Neural crest cell (in vitro differentiated cells): ENCODE results near the gene CHRM2. TPM values are rescaled to one million over a fixed set of nuclear protein-coding genes. Genes with fewer than 3 reads are reported as not detected.

Experiments used
- DNase-seq: peaks from one replicate; pipeline ENCODE4 v3.0.0; 2021; ENCODE audit warnings: low read depth, mixed read lengths, low spot score
- H3K27ac Mint-ChIP-seq: one replicate; pipeline ENCODE4 v1.8.0; 2021; ENCODE audit warnings: mild to moderate bottlenecking, mixed read lengths; ENCODE audit not compliant: unreplicated experiment
- H3K27me3 Mint-ChIP-seq: 2 replicates; pipeline ENCODE4 v1.8.0; 2021; ENCODE audit warnings: low read depth, mild to moderate bottlenecking, mixed read lengths
- H3K36me3 Mint-ChIP-seq: 2 replicates; pipeline ENCODE4 v1.8.0; 2021; ENCODE audit warnings: low read depth, mild to moderate bottlenecking, mixed read lengths
- H3K4me1 Mint-ChIP-seq: 2 replicates; pipeline ENCODE4 v1.8.0; 2021; ENCODE audit warnings: mixed read lengths
- H3K4me3 Mint-ChIP-seq: one replicate; pipeline ENCODE4 v1.8.0; 2021; ENCODE audit warnings: mild to moderate bottlenecking, mixed read lengths
- H3K9me3 Mint-ChIP-seq: 2 replicates; pipeline ENCODE4 v1.8.0; 2021; ENCODE audit warnings: mixed read lengths
- CTCF ChIP-seq: fragments of 200-600 bp; sonication (generic); conservative IDR thresholded peaks from 2 replicates; pipeline ENCODE4 v1.5.0; 2021; ENCODE audit warnings: antibody characterized with exemption, mild to moderate bottlenecking
- total RNA-seq: library from RNA; stranded (reverse); gene quantifications from 2 replicates; pipeline ENCODE4 v1.2.1, GENCODE V29; 2021

CHRM2 gene
- total RNA-seq, 1 donor from 2014 or later: 0.14 TPM

- DNase-seq: peak; percentile 4
- Mint-ChIP-seq H3K27me3 (peaks cover 85% of the 10 kb centered on the region), H3K36me3 (no peaks in the 10 kb centered on the region), H3K4me1 (peaks cover 20% of the 10 kb centered on the region), H3K4me3 (peak overlapping the region; percentile 85), H3K27ac (no peak overlapping the region), H3K9me3 (no peaks in the 10 kb centered on the region)
- no peak for TF ChIP-seq CTCF
Observed at GRCh38 chr7:136869991-136870865, 1.8 kb downstream of the CHRM2 start.

- peak; percentile 32 for DNase-seq
- Mint-ChIP-seq H3K27me3 (peaks cover 81% of the 10 kb centered on the region), H3K4me1 (peaks cover 20% of the 10 kb centered on the region), H3K9me3 (no peaks in the 10 kb centered on the region), H3K27ac (no peak overlapping the region), H3K36me3 (no peaks in the 10 kb centered on the region), H3K4me3 (peak overlapping the region; percentile 85)
- peak; percentile 10 for TF ChIP-seq CTCF
Observed at GRCh38 chr7:136870866-136871487, 2.5 kb downstream of the CHRM2 start.

- peaks cover 55% of the 10 kb centered on the region for H3K27me3 Mint-ChIP-seq
- no peak overlapping the region for H3K4me3 Mint-ChIP-seq
- no peak for DNase-seq
- H3K27ac Mint-ChIP-seq: no peak overlapping the region
- no peaks in the 10 kb centered on the region for H3K9me3 Mint-ChIP-seq
- H3K4me1 Mint-ChIP-seq: peaks cover 8% of the 10 kb centered on the region
- TF ChIP-seq CTCF: peak; percentile 65
- H3K36me3 Mint-ChIP-seq: no peaks in the 10 kb centered on the region
Observed at GRCh38 chr7:136874393-136875032, 6.1 kb downstream of the CHRM2 start.

GRCh38 chr7:136877509-136877908 lies 9.1 kb downstream of the CHRM2 start:
- H3K27ac Mint-ChIP-seq: no peak overlapping the region
- TF ChIP-seq CTCF: no peak
- no peak overlapping the region for H3K4me3 Mint-ChIP-seq
- peaks cover 25% of the 10 kb centered on the region for H3K27me3 Mint-ChIP-seq
- no peaks in the 10 kb centered on the region for H3K36me3 Mint-ChIP-seq
- no peaks in the 10 kb centered on the region for H3K4me1 Mint-ChIP-seq
- no peaks in the 10 kb centered on the region for H3K9me3 Mint-ChIP-seq
- DNase-seq: no peak

- H3K4me3 Mint-ChIP-seq: no peak overlapping the region
- H3K4me1 Mint-ChIP-seq: no peaks in the 10 kb centered on the region
- DNase-seq: no peak
- H3K9me3 Mint-ChIP-seq: no peaks in the 10 kb centered on the region
- TF ChIP-seq CTCF: no peak
- no peaks in the 10 kb centered on the region for H3K36me3 Mint-ChIP-seq
- H3K27me3 Mint-ChIP-seq: peaks cover 20% of the 10 kb centered on the region
- H3K27ac Mint-ChIP-seq: no peak overlapping the region
Observed at GRCh38 chr7:136877990-136878389, 9.5 kb downstream of the CHRM2 start.
